Right atrium auricular region (tissue), 2 donors: ENCODE measurements around the gene KRT25. TPM values are rescaled to one million over a fixed set of nuclear protein-coding genes. Genes with fewer than 3 reads are reported as not detected.

Experiments
- DNase-seq: peaks from one replicate; pipeline ENCODE4 v3.0.0-alpha.2; 2019; ENCODE audit warnings: low spot score
- H3K27ac ChIP-seq, 2 donors: fragments of 200-600 bp; sonication (generic); 1 replicate in 1 of 2; 2 replicates in 1 of 2; pipeline ENCODE4 v1.5.1; 2016 to 2019
- H3K27me3 ChIP-seq, 2 donors: fragments of 200-600 bp; sonication (generic); one replicate each; pipeline versions ENCODE4 v1.5.1 to v1.6.0; 2017 to 2019
- H3K36me3 ChIP-seq: fragments of 200-600 bp; sonication (generic); one replicate; pipeline ENCODE4 v1.5.1; 2016
- H3K4me1 ChIP-seq, 2 donors: fragments of 200-600 bp; sonication (generic); one replicate each; pipeline versions ENCODE4 v1.5.1 to v1.6.0; 2017 to 2019
- H3K4me3 ChIP-seq, 2 donors: fragments of 200-600 bp; sonication (generic); 1 replicate in 1 of 2; 2 replicates in 1 of 2; pipeline ENCODE4 v1.5.1; 2017 to 2019; ENCODE audit warnings: mild to moderate bottlenecking in 1 of 2, moderate library complexity in 1 of 2
- H3K9me3 ChIP-seq, 2 donors: fragments of 200-600 bp; sonication (generic); one replicate each; pipeline ENCODE4 v1.5.1; 2019
- total RNA-seq, 2 donors: library from RNA; depleted of rRNA; stranded (reverse); fragments of >200 nt; gene quantifications; one replicate each; pipeline ENCODE4 v1.1.0, GENCODE V29; 2016
- TF ChIP-seq, protein P1 (sequence below), 2 donors: fragments of 200-600 bp; sonication (generic); IDR thresholded peaks; one replicate each; pipeline ENCODE4 v1.5.1; 2019; ENCODE audit warnings: antibody characterized with exemption in 2 of 2

Gene KRT25
- total RNA-seq, 2 donors from 2014 or later: not detected

DNA sequence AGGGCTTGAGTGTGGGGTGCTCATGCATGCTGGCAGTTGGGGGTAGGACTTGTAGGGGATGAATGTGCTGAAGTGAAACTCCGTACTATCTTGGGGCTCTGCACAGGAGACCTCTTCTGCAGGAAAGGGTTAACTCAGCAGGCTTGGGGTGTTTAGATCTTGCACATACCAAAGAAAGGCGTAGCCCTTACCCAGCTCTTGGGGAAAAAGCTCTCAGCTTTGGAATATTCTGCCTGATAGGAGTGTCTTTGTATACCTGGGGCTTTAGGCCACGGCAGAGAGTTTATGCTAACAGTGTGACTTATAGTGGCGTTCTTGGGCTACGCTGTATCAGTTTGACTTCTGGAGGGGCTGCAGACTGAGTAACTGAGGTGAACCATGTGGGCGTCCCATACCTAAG lies 21.1 kb downstream of the KRT25 start:
- Histone ChIP-seq H3K4me1 (no peaks in the 10 kb centered on the region), H3K27ac (no peak overlapping the region), H3K27me3 (no peaks in the 10 kb centered on the region), H3K4me3 (no peak overlapping the region), H3K9me3 (no peaks in the 10 kb centered on the region), H3K36me3 (no peaks in the 10 kb centered on the region)
- TF ChIP-seq, protein P1, sequence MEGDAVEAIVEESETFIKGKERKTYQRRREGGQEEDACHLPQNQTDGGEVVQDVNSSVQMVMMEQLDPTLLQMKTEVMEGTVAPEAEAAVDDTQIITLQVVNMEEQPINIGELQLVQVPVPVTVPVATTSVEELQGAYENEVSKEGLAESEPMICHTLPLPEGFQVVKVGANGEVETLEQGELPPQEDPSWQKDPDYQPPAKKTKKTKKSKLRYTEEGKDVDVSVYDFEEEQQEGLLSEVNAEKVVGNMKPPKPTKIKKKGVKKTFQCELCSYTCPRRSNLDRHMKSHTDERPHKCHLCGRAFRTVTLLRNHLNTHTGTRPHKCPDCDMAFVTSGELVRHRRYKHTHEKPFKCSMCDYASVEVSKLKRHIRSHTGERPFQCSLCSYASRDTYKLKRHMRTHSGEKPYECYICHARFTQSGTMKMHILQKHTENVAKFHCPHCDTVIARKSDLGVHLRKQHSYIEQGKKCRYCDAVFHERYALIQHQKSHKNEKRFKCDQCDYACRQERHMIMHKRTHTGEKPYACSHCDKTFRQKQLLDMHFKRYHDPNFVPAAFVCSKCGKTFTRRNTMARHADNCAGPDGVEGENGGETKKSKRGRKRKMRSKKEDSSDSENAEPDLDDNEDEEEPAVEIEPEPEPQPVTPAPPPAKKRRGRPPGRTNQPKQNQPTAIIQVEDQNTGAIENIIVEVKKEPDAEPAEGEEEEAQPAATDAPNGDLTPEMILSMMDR (IDR thresholded peaks at IDR 0.05): no peak
- DNase-seq: no peak

DNA sequence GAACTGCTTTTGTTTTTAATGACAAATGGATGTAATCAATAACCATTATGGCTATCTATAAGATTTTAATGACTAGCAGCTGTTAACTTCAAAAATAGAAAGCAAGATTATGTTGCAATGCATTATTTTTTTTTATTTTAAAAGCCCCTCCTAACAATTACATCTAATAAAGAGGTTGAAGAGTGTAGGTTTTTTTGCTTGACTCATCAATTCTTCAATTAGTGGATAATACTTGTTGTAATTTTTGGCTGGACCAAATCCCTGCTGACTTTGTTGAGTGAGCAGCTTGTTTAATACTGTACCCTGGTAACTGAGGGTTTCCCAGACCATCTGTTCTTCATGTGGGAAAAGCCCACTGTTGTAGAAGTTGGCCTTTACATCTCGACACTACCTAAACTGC lies 24.2 kb downstream of the KRT25 start:
- TF ChIP-seq, protein P1 (IDR thresholded peaks at IDR 0.05): no peak
- DNase-seq: no peak
- H3K36me3 ChIP-seq: no peaks in the 10 kb centered on the region
- no peaks in the 10 kb centered on the region for H3K27me3 ChIP-seq
- H3K4me1 ChIP-seq: no peaks in the 10 kb centered on the region
- no peak overlapping the region for H3K4me3 ChIP-seq
- no peak overlapping the region for H3K27ac ChIP-seq
- H3K9me3 ChIP-seq: no peaks in the 10 kb centered on the region

DNA sequence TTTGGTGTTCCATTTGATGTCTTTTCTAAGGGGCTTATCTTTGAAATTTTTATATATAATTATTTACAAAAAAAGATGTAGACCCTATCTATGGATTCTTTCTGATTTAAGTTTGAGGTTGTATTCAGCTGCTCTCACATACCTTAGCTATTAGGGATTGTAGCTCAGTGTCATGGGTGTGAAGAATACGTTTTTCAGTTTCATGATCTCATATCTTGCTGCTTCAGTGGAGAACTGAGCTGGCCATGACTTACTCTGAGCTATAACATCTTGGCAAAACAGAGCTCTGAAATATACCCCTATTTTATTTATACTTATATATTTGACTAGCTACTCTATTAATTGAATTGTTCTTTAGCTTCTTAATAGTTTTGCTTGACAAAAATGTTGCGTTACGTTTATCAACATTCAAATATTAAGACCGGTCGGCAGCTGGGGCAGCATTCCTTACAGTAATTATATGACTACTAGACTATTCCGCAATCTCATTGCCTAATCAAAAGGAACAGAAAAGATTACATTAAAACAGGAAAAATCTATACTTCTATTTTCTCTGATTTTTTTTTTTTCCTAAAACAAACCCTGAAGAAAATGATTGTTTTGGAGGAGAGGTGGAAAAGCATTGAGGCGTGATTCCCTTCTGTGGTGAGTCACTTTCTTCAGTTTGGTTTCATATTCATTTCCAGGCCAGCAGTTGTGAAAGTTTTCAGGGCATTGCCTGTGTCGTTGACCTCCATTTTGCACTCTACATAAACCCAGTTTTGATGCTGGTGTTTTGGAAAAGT lies 27.5 kb downstream of the KRT25 start:
- Histone ChIP-seq H3K27ac (no peak overlapping the region), H3K4me1 (no peaks in the 10 kb centered on the region), H3K36me3 (no peaks in the 10 kb centered on the region), H3K4me3 (no peak overlapping the region), H3K27me3 (no peaks in the 10 kb centered on the region), H3K9me3 (no peaks in the 10 kb centered on the region)
- DNase-seq: no peak
- TF ChIP-seq, protein P1 (IDR thresholded peaks at IDR 0.05): no peak

- Histone ChIP-seq H3K4me1 (no peaks in the 10 kb centered on the region), H3K36me3 (no peaks in the 10 kb centered on the region), H3K27me3 (no peaks in the 10 kb centered on the region), H3K27ac (no peak overlapping the region), H3K4me3 (no peak overlapping the region), H3K9me3 (no peaks in the 10 kb centered on the region)
- TF ChIP-seq, protein P1 (IDR thresholded peaks at IDR 0.05): peak in 1 of 2 donors; percentile 37
- DNase-seq: no peak
Measured at GRCh38 chr17:40726919-40727318, 28.2 kb downstream of the KRT25 start.

DNA sequence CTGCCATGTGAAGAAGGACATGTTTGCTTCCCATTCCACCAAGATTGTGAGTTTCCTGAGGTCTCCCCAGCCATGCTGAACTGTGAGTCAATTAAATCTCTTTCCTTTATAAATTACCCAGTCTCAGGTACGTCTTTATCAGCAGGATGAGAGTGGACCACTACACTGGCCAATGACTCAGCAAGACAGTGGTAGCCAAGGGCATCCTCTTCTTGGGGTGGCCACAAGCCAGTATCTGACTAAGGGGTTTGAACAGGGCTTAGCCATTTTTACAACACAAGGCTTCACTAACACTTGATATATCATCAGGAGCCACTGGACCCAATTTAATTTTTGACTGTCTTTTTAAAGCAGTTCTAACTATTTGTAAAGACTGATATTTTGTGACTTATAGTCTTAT lies 30.5 kb downstream of the KRT25 start:
- TF ChIP-seq, protein P1 (IDR thresholded peaks at IDR 0.05): no peak
- no peaks in the 10 kb centered on the region for H3K9me3 ChIP-seq
- no peak overlapping the region for H3K4me3 ChIP-seq
- no peak for DNase-seq
- no peak overlapping the region for H3K27ac ChIP-seq
- H3K36me3 ChIP-seq: no peaks in the 10 kb centered on the region
- H3K4me1 ChIP-seq: no peaks in the 10 kb centered on the region
- no peaks in the 10 kb centered on the region for H3K27me3 ChIP-seq

DNA sequence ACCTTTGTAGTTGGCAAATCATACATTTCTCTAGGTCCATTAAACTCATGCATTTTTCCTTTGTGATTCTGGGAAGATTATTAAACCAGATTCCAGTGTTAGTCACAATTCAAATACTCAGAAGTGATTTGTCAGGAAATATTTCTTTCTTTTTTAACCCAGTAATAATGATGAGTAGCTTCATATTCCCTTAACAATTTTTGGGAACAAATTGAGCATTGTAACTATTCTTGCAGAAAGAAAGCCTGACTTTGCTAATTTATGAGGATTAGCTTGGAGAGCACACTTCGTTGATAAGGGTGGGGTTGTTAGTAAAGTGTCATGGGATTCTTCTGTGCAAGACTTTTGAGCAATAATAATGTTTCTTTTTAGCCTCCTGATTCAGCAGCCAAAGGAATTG lies 32.9 kb downstream of the KRT25 start:
- no peaks in the 10 kb centered on the region for H3K9me3 ChIP-seq
- no peak for DNase-seq
- no peaks in the 10 kb centered on the region for H3K36me3 ChIP-seq
- H3K27ac ChIP-seq: no peak overlapping the region
- no peaks in the 10 kb centered on the region for H3K4me1 ChIP-seq
- H3K4me3 ChIP-seq: no peak overlapping the region
- no peaks in the 10 kb centered on the region for H3K27me3 ChIP-seq
- TF ChIP-seq, protein P1 (IDR thresholded peaks at IDR 0.05): no peak
